NCI-H2029 (cell line): ENCODE measurements around the gene SDK2.

Experiments
- DNase-seq: peaks from one replicate; lab custom pipeline; 2025; lab: John Stamatoyannopoulos, UW

SDK2 gene

DNA sequence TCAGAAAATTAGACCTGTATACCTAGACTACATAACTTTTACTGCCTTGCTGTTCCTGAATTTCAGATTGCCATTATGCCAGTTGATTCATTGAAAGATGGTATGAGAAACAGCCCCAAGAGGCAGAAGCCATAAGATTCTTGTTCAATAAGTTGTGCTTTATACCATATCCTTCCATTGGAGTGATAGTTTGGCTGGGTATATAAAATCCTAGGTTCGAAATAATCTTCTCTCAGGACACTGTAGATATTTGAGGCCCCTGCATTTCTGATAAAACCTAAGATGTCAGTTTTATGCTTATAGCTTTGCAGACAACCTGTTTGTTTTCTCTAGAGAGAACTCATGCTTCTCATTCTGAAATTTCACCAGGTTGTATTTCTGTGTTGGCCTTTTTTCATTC lies 9.6 kb upstream of the SDK2 start:
- DNase-seq, result no peak

DNA sequence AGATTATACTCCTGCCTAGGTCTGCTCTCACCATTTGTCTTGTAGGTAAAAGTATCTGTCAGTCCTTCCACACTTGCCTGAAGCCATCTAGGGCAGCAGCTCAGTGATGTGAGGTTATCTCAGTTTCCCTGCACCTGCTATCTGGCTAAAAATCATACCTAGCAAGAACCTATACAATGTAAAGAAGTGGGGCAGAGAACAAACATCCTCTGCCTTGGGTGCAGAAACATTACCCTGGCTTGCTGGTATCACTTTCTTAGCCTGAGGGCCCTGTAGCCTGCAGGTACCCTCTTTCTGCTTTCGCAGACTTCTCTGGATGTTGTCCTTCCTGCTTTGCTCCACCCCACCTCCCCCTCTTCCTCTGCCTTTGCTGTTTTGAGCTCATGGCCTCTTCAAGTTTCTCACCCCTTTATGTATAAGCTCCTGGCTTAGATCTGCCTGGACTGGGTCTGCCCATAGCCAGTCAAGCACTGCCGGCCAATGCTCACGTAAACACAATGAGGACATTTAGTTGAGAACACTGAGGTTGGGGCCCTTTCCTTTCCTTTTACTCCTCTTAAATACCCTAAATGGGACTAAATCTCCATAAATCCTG lies 8.7 kb upstream of the SDK2 start:
- DNase-seq, result no peak

DNA sequence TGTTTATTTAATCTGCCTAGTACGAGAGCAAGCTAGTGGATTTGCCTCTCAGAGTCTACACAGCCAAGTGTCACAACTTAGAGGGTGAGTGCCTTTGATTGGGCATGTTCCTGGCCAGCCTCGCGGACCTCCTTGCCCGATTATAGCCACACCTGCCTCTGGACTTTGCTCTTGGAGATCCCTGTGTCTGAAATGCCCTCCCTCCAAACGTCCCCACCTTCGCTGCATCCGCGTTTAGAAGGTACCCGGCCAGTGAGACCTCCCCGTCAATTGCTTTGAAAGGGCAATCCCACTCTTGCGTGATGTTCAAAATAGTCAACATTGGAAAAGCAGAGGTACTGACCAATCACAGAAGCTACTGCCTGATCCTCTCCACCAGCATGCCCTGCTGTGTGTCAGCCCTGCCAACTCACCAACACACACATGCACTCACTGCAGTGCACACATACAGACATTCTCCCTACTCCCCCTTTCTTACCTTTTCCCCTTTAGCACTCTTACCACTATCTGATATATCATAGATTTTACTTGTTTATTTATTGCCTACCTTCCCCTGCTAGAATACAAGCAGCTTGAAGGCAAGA lies 6.5 kb upstream of the SDK2 start:
- DNase-seq, result no peak

DNA sequence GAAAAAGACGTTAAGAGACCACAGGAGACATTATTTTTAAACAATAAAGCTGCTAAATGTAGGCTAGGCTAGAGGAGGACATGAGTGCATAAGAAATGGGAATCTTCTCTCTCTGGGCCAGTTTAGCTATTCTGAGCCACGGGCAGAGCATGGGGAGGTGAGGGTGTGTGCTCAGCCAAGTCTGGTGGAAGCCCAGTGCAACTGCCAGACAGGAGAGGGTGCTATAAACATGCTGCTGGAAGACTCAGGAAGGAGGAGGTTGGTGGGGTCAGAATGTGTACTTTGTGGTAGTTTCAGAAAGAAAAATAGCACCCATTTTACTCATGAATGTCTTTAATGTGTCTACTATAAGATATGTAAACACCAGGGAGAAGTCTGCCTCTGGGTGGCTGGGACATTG lies 5.9 kb upstream of the SDK2 start:
- DNase-seq, result no peak

DNA sequence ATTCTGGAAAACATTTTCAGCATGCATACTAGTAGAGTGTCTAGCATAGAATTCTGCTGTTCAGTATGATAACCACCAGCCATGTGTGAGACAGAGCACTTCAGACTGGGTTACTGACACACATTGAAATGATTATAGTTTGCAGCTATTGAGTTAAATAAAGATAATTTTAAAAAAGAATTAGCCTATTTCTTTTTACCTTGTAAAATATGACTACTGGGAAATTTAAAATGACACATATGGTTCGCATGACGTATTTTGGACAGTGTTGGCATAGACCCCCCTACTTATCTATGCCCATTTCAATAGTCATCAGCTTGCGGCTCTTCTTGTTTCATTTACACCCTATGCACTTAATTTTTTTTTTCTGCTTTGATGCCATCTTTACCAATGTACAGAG lies 4.7 kb upstream of the SDK2 start:
- no peak for DNase-seq

DNA sequence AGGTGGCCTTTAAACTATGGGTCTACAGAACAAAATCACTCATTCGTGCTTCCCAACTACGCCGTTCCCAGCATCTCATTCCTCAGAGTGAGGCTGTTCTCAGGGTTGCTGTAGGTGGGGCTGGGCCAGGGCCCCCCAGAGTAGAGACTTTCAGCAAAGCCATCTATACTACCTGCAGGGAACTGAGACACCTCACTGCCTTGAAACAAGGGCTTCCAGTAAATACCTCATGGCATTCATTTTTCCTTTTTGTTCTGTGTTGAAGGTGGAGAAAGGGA lies 4.2 kb upstream of the SDK2 start:
- DNase-seq, result no peak

DNA sequence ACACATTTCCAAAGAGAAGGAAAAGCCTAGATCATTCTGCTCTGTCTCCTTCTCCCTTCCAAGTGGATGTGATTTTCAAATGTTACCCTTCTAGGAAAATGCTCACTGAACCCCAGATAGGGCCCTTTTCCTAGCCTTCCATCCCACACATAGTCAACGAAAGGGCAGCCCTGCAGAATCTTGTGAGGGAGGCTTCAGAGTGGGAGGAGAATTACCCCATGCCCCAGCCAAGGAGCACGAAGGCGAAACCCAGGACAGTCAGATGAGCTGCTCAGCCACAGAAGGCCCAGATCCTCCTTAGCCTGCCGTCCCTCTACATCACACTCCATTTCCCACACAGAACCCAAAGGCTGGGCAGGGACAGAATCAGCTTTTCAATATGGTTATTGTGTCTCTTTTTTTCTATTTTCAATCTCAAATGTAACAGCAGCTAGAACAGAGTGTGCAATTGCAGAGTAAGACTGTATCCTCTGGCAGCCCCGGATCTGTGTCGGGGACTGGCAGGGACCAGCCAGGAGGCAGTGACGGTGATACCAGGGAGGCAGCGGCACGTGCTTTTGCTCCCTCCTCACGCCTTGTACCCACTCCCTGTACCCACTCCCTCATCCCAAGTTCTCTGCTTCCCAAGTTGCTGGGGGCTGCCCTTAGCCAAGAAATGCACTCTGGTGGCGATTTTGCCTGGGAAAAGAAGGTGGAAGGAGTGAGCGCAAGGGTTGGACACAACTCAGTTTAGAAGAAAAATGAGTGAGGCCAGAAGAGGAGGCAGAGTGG lies 3.7 kb upstream of the SDK2 start:
- no peak for DNase-seq

DNA sequence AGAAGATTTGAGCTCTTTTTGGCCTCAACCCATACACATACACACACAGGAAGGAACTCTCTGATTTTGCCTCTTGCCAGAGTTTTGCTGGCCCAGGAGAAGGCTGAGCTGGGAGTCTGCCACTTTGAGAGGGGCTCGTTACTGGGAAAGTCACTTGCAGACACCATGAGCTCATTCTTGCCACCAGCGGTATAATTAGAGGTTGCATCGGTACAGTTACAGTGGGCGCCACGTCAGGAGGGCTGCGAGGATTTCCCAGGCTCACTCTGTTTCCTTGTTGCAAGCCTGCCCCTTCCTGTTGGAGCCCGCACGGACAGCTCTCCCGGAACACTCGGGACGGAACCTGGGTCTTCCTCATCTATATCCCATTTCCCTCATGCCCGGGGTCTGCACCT lies 3.1 kb upstream of the SDK2 start:
- DNase-seq, result no peak

DNA sequence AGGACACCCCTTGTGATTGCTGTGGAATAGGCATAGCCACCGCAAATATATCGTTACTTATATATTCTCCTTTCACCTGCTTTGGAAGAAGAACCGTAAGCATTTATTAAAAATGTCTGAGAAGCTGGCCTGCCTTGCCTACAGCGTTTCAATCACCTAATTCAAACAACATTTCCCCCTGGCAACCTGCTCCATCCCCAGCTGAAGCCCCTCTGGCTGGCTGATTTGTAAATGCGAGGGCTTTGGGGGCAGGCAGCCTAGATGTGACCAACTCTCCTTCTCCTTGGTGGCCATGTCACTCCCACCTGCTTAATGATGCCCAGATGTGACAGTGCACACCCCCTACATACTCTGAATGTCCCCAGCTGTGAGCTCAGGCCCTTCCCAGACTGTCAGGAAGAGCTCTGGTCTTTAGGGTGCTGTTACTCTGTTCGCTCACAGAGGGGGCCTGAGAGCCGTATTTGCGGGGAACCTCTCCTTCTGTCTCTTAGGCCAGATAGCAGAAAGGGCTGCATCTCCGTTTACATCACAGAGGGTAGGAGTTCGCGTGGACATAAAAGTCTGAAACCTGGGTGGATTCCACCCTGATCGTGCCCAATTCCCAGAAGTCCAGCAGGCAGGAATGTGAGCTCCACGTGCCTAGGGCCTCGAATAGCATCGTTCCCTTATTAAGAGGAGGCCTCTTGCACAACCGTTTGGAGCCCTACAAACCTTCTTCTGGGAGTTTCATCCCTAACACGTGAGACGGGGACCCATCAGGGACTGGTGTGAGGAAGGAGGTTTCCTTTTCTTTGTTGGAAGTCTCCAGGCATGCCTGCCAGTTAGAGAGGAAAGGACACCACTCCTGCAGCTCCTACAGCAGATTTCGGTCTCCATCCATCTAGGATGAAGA lies 2.4 kb upstream of the SDK2 start:
- no peak for DNase-seq

DNA sequence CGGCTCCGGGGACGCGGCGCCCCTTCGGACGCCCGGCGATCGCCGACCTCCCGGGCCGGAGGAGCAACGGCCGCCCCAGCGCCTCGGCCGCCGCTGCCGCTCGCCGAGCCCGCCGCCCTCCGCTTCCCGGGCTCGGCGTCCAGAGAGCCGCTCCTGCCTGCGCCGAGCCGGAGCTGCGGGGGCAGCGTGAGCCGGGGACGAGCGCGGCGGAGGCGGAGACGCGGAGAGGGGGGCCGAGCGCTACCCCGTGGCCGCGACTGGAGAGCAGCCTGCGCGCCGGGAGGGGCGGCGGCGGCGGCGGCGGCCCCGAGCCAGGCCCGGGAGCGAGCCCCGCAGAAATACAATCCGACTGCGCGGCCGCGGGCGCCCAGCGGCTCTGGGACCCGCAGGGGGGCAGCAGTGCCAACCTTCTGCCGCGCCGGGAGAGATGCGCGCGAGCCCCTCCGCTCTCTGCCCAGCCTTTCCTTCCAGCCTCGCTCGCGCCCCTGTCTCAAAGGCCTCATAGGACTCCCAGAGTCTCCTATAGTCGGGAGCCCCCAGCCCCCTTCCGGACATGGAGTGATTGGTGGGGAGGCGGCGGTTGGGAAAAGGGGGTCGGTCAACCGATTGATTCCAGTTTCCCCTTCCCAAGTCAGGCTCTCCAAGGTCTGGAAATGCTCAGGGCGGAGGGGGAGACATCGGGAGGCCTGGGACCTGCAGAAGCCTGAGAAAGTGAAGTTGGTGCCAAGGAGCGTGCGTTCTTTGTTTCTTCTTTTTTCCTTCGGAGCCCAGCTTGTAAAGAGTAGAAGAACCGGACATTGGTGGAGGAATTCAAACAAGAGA lies 1.0 kb upstream of the SDK2 start:
- DNase-seq, result peak; percentile 59

DNA sequence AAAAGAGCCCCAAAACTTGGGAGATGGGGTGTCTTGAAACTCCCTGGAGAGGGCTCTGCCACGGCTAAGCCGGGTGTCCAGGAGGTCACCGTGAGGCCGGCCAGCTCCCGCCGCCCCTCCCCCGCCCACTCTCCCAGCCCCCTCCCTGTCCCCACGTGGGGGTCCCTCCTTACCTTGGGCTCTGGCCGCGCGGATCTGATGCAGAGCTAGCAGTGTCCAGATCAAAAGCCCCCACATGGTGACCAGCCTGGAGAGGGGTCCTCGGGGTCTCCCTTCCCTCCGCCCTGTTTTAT lies 447 bp downstream of the SDK2 start:
- DNase-seq, result no peak

DNA sequence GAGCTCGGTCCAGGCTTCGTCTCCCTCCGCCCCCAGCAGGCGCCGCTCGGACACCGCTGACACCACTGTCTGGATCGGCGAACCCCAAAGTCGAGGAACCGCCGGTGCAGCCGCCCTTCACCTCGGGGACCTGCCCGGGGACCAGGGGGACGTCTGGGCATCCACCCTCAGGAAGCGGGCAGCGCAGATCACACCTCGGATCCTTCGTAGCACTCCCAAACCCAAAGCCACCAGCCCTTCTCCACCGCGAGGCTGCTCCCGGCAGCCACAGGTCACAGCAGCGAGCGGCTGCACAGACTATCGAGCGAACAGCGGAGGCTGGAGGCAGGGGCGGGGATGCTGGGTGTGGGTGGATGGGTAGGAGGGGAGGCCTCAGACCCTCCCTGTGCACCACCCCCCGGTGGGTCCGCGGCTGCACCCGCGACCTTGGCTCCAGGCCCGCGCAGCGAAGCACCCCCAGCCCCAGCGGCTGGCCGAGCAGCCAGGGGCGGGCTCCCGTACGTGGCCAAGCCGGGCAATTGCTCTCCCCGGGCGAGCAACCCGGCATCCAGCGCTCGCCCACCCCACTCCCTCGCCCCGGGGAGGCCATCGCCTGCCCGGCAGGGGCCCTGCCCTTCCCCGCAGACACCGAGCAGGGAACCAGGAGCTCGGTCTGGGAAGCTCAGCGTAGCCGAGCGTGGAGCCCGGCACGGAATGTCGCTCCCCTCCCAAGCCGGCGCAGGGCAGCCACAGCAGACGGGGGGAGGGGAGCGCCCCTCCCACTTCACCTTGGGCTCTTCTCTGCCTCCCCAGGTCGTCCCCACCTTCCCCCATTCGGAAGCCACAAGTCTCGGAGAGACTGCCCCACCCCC lies 1.0 kb downstream of the SDK2 start:
- peak; percentile 13 for DNase-seq

DNA sequence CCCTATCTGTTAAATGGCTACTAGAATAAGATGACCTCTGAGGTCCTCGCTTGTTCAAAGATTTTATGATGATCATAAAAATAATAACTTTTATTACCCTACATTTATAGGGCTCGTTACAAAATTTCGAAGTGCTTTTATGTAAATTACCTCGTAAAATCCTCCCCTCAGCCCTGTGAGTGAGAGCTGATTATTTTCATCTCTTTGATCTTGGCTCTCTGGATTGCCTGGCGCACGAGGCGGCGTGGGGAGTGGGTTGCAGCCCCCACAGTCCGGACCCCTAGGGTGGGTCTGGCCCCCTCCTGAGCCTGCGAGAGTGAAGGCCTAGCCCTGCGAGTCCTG lies 1.6 kb downstream of the SDK2 start:
- DNase-seq, result no peak

DNA sequence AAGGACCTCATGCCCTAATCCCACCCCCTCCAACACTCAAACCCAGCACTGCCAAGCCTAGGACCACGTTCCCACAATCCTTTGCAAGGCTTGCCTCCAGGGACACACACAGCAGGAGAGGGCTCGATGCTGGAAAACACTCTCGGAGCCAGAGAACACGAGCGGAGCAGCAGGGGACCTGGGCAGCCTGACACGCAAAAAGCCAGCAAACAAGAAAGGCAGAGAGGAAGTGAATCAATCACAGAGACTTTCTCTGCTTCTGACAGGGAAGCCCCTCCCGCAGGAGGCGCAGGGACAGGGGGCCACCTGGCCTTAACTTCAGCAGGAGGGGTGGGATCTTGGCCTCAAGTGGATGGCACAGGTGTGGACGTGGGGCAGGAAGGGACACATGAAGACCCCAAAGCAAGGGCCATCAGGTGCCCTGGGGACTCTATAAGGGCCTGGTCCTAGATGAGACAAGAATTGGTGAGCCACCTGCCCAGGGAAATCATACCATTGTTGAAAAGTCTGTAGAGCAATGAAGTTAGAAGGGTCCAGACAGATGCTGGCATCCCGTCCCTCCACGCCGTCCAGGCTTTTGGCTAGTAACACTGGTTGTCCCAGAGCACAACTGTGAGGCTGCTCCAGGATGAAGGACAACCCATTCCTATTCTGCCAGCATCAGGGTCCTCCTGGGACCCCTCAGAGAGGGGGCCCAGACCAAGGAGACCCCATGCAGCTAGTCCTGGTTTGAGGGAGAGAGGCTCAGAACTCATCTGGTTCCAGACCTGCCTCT lies 2.2 kb downstream of the SDK2 start:
- DNase-seq, result no peak

DNA sequence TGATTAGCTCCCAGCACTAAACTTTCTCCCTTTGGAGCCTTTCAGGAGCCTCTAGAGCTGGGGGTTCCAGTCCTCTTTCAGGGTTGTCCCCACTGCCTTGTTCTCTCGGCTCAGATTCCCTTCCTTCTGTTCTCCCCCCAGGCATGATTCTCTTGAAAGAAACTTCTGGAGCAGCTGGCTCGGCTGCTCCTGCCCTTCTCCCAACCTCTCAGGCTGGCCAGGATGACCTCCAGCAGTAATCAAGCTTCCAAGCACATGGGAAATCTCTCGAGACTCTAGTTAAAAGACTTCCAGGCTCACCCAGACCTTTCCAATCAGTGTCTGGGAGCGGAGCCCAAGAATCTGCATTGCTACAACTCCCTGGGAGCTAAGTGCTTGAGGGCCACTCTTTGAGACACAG lies 3.6 kb downstream of the SDK2 start:
- no peak for DNase-seq

DNA sequence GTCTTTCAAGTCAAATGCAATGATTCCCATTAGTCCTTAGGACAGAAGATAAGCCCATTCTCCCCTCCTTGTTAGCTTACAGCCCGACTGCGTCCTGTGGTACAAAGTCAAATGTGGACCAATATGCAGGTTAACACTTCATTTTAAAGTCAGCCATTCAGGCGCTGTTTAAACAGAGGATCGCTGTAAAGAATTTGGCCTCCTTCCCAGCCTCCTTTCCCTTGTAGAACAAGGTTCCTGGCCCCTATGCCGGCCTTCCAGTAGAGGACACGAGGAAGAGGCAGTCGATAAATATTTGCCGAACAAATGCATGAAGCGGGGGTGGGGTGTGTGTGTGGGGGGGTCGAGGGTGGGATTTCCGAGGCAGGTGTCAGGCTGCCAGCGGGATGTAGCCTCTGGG lies 4.3 kb downstream of the SDK2 start:
- DNase-seq, result peak; percentile 87

DNA sequence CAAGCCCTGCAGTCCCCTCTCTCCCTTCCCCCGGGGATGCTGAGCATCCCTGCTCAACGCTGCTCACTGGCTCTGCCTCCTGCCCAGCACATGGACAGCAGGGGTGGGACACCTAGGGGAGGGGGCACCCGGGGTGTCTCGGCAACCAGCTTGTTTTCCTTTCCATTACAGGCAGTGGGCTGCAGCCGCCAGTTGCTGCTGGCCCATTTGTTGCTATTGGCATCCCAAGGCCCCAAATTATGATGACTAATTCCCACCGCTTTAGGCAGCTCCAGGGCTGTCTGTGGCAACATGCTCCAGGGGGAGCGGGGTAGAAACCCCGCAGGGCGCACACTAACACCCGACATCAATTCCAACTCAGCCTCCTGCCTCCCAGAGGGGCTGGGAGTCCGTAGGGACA lies 4.9 kb downstream of the SDK2 start:
- no peak for DNase-seq

DNA sequence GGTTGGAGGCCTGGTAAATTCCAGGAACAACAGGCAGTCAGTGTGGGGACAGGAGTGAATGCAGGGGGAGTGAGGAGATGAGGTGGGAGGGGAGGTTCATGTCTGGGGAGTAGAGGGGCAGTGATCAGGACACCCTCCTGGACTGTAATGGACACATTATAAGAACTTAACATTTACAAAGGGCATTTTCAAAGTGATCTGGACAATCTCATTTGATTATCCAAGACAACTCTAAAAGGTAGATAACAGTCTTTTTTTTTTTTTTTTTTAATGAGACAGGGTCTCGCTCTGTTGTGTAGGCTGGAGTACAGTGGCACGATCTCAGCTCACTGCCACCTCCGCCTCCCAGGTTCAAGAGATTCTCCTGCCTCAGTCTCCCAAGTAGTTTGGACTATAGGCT lies 5.7 kb downstream of the SDK2 start:
- DNase-seq, result no peak

DNA sequence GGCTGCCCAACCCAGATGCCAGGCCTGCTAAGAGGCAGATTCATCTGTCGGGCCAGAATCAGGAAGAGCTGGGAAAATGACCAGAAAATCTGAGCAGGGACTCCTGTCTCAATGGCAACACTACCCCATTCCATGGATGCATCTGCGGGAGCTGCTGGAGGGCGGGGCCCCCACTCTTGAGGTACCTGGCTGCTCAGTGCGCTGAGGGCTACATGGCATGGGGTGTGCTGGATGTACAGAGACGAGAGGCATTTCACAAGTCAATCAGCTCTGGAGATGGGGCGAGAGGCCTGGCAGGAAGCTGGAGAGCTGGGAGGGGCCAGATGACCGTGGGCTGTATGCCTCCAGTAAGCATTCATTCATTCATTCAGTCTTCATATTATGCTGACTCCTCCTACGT lies 6.4 kb downstream of the SDK2 start:
- DNase-seq, result no peak

DNA sequence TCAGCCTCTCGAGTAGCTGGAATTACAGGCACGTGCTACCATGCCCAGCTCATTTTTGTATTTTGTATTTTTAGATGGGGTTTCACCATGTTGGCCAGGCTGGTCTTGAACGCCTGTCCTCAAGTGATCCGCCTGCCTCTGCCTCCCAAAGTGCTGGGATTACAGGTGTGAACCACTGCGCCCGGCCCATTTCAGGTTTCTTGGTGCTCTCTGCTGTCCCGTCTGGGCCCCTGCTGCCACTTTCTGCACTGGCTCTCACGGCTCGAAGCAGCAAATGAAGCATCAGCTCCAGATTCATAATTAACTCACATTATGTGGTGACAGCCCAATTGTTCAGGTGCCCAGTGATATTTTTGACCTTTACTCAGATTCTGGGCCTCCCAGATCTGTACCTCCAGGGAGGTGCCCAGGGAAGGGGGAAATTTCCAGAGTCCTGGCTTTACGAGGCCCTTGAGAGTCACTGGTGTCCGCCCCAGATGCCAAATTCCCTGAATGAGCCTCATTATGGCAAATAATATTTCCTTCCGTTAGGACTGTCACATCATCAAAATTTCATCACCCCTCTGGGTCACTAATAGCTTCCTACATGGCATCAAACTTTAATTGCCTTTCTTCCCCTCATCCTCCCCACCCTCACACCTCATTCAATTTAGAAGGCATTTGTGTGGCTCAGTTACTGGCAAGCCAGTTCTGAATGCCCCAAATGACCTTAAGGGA lies 9.0 kb downstream of the SDK2 start:
- DNase-seq, result no peak
